HG02981 (cell line): ENCODE measurements around the gene AMFR.

Experiments used
- ATAC-seq: cut with Tn5 transposase; IDR thresholded peaks from one replicate; pipeline ENCODE4 v1.9.1; 2021; ENCODE audit warnings: mild to moderate bottlenecking, moderate library complexity; ENCODE audit not compliant: unreplicated experiment

Gene AMFR

DNA sequence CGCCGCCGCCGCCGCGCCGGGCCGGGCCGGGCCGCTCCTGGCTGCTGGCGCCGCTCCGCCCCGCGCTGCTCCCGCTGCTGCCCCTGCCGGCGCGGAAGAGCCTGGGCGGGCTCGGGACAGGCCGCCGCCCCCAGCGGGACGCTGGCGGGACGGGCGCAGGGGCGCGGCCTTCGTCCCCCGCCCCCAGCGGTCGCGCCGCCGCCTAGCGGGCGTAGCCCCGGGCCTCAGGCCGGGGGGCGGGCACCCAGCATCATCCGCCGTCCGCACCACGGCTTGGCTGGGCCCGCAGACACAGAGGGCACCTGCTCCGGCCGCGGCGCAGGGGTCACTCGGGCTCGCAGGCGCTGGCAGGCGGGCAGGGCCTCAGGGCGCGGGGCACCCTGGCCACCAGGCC, at the start of gene AMFR:
Gene AMFR (minus strand): TSS at position 107 of the 394 bp plus-strand sequence. CDS start 218 bp downstream, outside the sequence.
- peak; percentile 79 for ATAC-seq

GRCh38 chr16:56470666-56471065, 45.3 kb upstream of the AMFR start:
- no peak for ATAC-seq

GRCh38 chr16:56470232-56470631, 44.9 kb upstream of the AMFR start:
- ATAC-seq, result no peak

DNA sequence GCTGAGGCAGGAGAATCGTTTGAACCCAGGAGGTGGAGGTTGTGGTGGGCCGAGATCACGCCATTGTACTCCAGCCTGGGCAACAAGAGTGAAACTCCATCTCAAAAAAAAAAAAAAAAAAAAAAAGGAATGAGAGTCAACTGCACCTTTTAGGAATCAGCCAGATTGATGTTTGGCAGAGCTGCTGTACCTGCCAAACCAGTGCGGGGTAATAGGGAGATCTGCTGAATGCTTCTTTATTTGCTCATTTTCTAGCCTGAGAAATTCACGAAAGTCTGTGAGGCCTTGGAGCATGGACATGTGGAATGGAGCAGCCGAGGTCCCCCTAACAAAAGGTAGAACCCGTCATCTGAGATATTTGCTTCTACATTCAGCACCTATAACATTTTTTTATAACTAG, 44.4 kb upstream of the AMFR start:
- no peak for ATAC-seq

GRCh38 chr16:56468800-56469199, 43.5 kb upstream of the AMFR start:
- ATAC-seq, result no peak

GRCh38 chr16:56466344-56466743, 41.0 kb upstream of the AMFR start:
- no peak for ATAC-seq

GRCh38 chr16:56463153-56463552, 37.8 kb upstream of the AMFR start:
- no peak for ATAC-seq

GRCh38 chr16:56462064-56462796, 36.9 kb upstream of the AMFR start:
- ATAC-seq, result no peak

DNA sequence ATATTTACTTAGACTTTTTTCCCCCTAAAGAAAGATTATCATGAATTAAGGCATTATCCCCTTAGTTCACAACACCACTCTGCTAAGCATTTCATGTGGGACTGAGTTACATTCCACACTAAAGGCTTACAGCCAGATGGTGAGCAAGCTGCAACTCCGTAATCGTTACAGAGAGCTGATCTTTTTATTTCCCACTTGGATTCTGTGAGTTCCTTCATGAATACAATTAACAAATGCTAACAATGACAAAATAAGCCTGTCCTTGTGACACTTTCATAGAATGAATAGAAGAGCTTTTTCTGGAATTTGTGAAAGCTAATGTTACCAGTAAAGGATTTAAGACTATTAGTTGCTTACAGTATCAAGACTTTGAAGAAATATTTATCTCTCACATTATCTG, 34.8 kb upstream of the AMFR start:
- no peak for ATAC-seq

GRCh38 chr16:56457927-56458470, 32.7 kb upstream of the AMFR start:
- ATAC-seq, result no peak

DNA sequence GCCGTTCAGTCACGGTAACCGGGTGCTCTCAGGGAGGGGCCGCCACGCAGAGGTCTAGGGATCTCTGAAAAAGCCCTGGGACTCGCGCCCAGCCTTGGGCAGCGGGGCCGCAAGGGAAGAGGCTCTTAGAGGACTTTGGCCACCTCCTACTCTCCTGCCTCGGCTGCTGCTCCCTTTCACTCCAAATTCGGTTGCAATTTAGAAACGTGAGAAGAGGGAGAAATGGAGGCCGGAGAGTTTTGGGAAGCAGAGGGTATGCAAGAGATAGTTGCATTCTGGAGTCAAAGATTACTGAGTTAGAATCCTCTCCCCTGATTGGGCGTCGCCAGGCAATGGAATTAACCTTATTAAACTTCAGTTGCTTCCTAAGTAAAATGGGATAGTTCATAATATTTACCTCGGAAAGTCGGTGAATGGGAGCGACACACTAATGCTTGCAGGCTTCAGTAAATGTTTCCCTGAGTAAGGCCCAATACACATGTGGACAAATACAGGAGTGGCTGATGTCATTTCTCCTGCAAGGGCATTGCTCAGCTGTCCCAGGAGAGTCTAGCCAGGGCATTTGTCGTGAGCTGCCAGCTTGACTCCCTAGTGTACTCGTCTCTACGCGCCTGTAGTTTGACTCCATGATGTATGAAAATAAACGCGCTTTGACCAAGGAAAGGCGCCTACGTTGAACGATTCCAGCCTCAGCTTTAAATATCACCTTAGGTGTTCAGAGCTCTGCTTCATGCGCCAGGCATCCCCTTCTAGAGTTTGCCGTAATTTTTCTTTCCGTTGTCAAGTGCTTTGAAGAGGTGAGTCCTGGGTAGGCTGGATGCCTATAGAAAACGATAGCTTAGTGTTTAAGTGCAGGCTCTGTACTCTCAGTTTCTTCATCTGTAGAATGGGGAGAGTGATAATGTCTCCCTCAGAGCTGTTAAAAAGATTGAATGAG, 26.7 kb upstream of the AMFR start:
- peak; percentile 34 for ATAC-seq

- peak; percentile 98 for ATAC-seq
Measured at GRCh38 chr16:56450986-56451752, 25.8 kb upstream of the AMFR start, which contains the start of the genes NUDT21 and OGFOD1. Gene NUDT21 (minus strand): TSS chr16:56451332. CDS start chr16:56451202, 130 bp downstream. Gene OGFOD1 (plus strand): TSS chr16:56451554. CDS start chr16:56451613, 59 bp downstream.

GRCh38 chr16:56450275-56450985, 25.1 kb upstream of the AMFR start:
- no peak for ATAC-seq

DNA sequence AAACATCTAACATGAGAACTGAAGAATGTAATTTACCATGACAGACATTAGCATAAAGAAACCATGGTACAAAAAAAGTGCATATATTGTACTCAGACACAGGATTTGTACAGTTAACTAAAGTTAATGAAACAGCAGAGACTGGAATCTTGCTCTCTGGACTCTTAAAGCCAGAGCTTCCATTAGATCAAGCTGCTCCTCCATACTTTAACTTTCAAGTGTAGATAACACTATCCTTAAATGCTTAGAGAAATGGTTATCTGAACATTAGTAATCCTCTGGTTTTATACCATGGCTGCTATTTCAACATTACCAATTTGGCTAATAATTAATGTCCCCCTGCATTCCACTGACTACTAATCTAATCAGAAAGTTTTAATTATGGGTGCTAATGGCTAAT, 22.7 kb upstream of the AMFR start:
- ATAC-seq, result no peak

- ATAC-seq, result no peak
Measured at GRCh38 chr16:56447286-56447685, 21.9 kb upstream of the AMFR start.

- no peak for ATAC-seq
Measured at GRCh38 chr16:56438038-56438437, 12.7 kb upstream of the AMFR start.

- no peak for ATAC-seq
Measured at GRCh38 chr16:56436258-56436657, 10.9 kb upstream of the AMFR start.

DNA sequence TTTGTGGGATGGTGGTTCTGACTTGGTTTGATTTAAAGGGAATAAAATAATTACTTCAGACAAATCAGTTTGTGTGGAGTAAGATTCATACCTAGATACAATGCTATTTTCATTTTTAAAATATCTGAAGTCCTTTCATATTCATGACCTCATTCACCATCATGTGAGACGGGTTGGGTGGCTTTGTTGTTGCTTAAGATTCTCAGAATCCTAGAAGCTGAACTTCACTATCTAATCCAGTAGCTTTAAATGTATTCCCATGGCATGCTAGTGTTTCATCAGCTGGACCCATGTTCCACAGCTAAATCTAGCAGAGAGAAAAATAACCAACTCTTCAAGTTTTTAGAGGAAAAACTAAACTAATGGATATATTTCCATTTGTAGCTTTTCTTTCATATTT, 2.7 kb upstream of the AMFR start:
- no peak for ATAC-seq

DNA sequence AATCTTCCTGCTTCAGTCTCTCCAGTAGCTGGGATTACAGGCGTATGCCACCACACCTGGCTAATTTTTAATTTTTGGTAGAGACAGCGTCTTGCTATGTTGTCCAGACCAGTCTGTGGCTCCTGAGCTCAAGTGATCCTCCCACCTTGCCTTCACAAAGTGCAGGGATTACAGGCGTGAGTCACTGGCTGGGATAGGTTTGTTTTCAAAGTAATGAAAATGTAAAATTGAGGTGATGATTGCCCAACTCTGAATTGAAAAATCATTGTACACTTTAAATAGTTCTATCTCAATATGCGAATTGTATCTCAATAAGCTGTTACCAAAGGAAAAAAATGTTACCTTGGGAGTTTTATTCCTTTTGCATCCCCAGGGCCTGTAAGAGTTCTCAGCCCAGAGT, 1.2 kb upstream of the AMFR start:
- no peak for ATAC-seq

- peak; percentile 35 for ATAC-seq
Measured at GRCh38 chr16:56424791-56425438, 430 bp downstream of the AMFR start.
